Hepatocyte (in vitro differentiated cells): ENCODE measurements around the gene KIRREL3. TPM values are rescaled to one million over a fixed set of nuclear protein-coding genes. Genes with fewer than 3 reads are reported as not detected.

Source experiments
- DNase-seq: peaks from one replicate; pipeline ENCODE4 v3.0.0-alpha.2; 2016; ENCODE audit warnings: low spot score
- H2AFZ ChIP-seq: fragments of 200-600 bp; sonication (generic); 2 replicates; pipeline ENCODE4 v1.6.0; 2016; ENCODE audit warnings: antibody characterized with exemption, mild to moderate bottlenecking
- H3K27ac ChIP-seq: fragments of 200-600 bp; sonication (generic); 2 replicates; pipeline ENCODE4 v1.5.1; 2016; ENCODE audit warnings: mild to moderate bottlenecking
- H3K27me3 ChIP-seq: fragments of 200-600 bp; sonication (generic); 2 replicates; pipeline ENCODE4 v1.6.1; 2016
- H3K36me3 ChIP-seq: fragments of 200-600 bp; sonication (generic); replicated peaks from 2 replicates; pipeline ENCODE4 v1.5.1; 2016; ENCODE audit warnings: low read depth; ENCODE audit not compliant: insufficient read depth
- H3K4me1 ChIP-seq: fragments of 200-600 bp; sonication (generic); 2 replicates; pipeline ENCODE4 v1.5.1; 2016; ENCODE audit warnings: mild to moderate bottlenecking, moderate library complexity; ENCODE audit not compliant: insufficient read depth
- H3K4me2 ChIP-seq: fragments of 200-600 bp; sonication (generic); 2 replicates; pipeline ENCODE4 v1.6.0; 2016
- H3K4me3 ChIP-seq: fragments of 200-600 bp; sonication (generic); 2 replicates; pipeline ENCODE4 v1.5.1; 2016; ENCODE audit warnings: mild to moderate bottlenecking
- H3K79me2 ChIP-seq: fragments of 200-600 bp; sonication (generic); 2 replicates; pipeline ENCODE4 v1.6.0; 2017; ENCODE audit warnings: mild to moderate bottlenecking
- H3K9me2 ChIP-seq: fragments of 200-600 bp; sonication (generic); replicated peaks from 2 replicates; pipeline ENCODE4 v1.6.0; 2017; ENCODE audit warnings: mild to moderate bottlenecking; ENCODE audit not compliant: insufficient read depth
- H3K9me3 ChIP-seq: fragments of 200-600 bp; sonication (generic); 2 replicates; pipeline ENCODE4 v1.5.1; 2016; ENCODE audit warnings: low read depth, mild to moderate bottlenecking
- H4K20me1 ChIP-seq: fragments of 200-600 bp; sonication (generic); 2 replicates; pipeline ENCODE4 v1.6.0; 2016; ENCODE audit warnings: mild to moderate bottlenecking; ENCODE audit not compliant: insufficient read depth, poor library complexity, severe bottlenecking
- EZH2 ChIP-seq: fragments of 200-600 bp; sonication (generic); IDR thresholded peaks from 2 replicates; pipeline ENCODE4 v1.6.1; 2016; ENCODE audit warnings: antibody characterized with exemption, mild to moderate bottlenecking, borderline replicate concordance
- EZH2phosphoT487 ChIP-seq: fragments of 200-600 bp; sonication (generic); IDR thresholded peaks from one replicate; pipeline ENCODE4 v1.6.1; 2018; ENCODE audit warnings: antibody characterized with exemption, mild to moderate bottlenecking, low read depth, moderate library complexity; ENCODE audit not compliant: unreplicated experiment, severe bottlenecking
- WGBS: methylation state at CpG from one replicate; pipeline ENCODE4 v1.1.6; 2016; ENCODE audit warnings: low lambda C conversion rate; ENCODE audit errors: missing lambda C conversion rate; 5-methylcytosine and 5-hydroxymethylcytosine counted together
- polyA plus RNA-seq: library from polyadenylated mRNA; unstranded; fragments of >200 nt; fragmentation: Nextera tagmentation; extraction: Ambion mirVana; gene quantifications from 2 replicates; pipeline ENCODE4 v1.2.1, GENCODE V29; 2016
- total RNA-seq: library from RNA; depleted of rRNA; stranded (reverse); fragments of >200 nt; gene quantifications from 2 replicates; pipeline ENCODE4 v1.2.3, GENCODE V29; 2014
- TF ChIP-seq, protein P1 (sequence below): fragments of 200-600 bp; sonication (generic); IDR thresholded peaks from 2 replicates; pipeline ENCODE4 v1.5.1; 2016; ENCODE audit warnings: antibody characterized with exemption, mild to moderate bottlenecking; ENCODE audit not compliant: poor library complexity

KIRREL3 gene
- total and polyA plus RNA-seq, 2 experiments from 2014 or later, result 0.33 to 0.86 TPM

- Histone ChIP-seq H2AFZ (no peak overlapping the region), H4K20me1 (no peaks in the 10 kb centered on the region), H3K4me2 (no peak overlapping the region), H3K4me1 (no peaks in the 10 kb centered on the region), H3K9me2 (no peaks in the 10 kb centered on the region), H3K27ac (no peak overlapping the region), H3K4me3 (no peak overlapping the region), H3K9me3 (no peaks in the 10 kb centered on the region), H3K79me2 (no peaks in the 10 kb centered on the region), H3K27me3 (peaks cover 4% of the 10 kb centered on the region), H3K36me3 (no peaks in the 10 kb centered on the region)
- DNase-seq, result no peak
- WGBS, result 90% methylated on average over 2 of the region's 2 CpGs
- TF ChIP-seq EZH2phosphoT487 (no peak), EZH2 (no peak)
- TF ChIP-seq, protein P1, sequence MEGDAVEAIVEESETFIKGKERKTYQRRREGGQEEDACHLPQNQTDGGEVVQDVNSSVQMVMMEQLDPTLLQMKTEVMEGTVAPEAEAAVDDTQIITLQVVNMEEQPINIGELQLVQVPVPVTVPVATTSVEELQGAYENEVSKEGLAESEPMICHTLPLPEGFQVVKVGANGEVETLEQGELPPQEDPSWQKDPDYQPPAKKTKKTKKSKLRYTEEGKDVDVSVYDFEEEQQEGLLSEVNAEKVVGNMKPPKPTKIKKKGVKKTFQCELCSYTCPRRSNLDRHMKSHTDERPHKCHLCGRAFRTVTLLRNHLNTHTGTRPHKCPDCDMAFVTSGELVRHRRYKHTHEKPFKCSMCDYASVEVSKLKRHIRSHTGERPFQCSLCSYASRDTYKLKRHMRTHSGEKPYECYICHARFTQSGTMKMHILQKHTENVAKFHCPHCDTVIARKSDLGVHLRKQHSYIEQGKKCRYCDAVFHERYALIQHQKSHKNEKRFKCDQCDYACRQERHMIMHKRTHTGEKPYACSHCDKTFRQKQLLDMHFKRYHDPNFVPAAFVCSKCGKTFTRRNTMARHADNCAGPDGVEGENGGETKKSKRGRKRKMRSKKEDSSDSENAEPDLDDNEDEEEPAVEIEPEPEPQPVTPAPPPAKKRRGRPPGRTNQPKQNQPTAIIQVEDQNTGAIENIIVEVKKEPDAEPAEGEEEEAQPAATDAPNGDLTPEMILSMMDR, result no peak
Observed at GRCh38 chr11:126853732-126854131, 146.8 kb downstream of the KIRREL3 start.

GRCh38 chr11:126844789-126845188 is 155.8 kb downstream of the KIRREL3 start:
- no peak overlapping the region for H3K4me2 ChIP-seq
- 85% methylated on average over 2 of the region's 2 CpGs for WGBS
- no peak for TF ChIP-seq EZH2phosphoT487
- TF ChIP-seq EZH2, result no peak
- TF ChIP-seq, protein P1, result no peak
- no peaks in the 10 kb centered on the region for H3K4me1 ChIP-seq
- no peaks in the 10 kb centered on the region for H4K20me1 ChIP-seq
- H3K27ac ChIP-seq, result no peak overlapping the region
- H3K4me3 ChIP-seq, result no peak overlapping the region
- no peaks in the 10 kb centered on the region for H3K27me3 ChIP-seq
- no peaks in the 10 kb centered on the region for H3K36me3 ChIP-seq
- no peaks in the 10 kb centered on the region for H3K9me3 ChIP-seq
- H2AFZ ChIP-seq, result no peak overlapping the region
- DNase-seq, result no peak
- H3K79me2 ChIP-seq, result no peaks in the 10 kb centered on the region
- H3K9me2 ChIP-seq, result no peaks in the 10 kb centered on the region

- H3K4me2 ChIP-seq, result no peak overlapping the region
- WGBS, result 80% methylated on average over 5 of the region's 5 CpGs
- no peaks in the 10 kb centered on the region for H3K4me1 ChIP-seq
- no peaks in the 10 kb centered on the region for H3K9me2 ChIP-seq
- no peaks in the 10 kb centered on the region for H3K36me3 ChIP-seq
- H3K4me3 ChIP-seq, result no peak overlapping the region
- H3K27ac ChIP-seq, result no peak overlapping the region
- no peaks in the 10 kb centered on the region for H3K79me2 ChIP-seq
- H3K27me3 ChIP-seq, result no peaks in the 10 kb centered on the region
- no peak overlapping the region for H2AFZ ChIP-seq
- TF ChIP-seq, protein P1, result no peak
- TF ChIP-seq EZH2 (no peak), EZH2phosphoT487 (no peak)
- H3K9me3 ChIP-seq, result no peaks in the 10 kb centered on the region
- no peak for DNase-seq
- H4K20me1 ChIP-seq, result no peaks in the 10 kb centered on the region
Observed at GRCh38 chr11:126843096-126843495, 157.5 kb downstream of the KIRREL3 start.

DNA sequence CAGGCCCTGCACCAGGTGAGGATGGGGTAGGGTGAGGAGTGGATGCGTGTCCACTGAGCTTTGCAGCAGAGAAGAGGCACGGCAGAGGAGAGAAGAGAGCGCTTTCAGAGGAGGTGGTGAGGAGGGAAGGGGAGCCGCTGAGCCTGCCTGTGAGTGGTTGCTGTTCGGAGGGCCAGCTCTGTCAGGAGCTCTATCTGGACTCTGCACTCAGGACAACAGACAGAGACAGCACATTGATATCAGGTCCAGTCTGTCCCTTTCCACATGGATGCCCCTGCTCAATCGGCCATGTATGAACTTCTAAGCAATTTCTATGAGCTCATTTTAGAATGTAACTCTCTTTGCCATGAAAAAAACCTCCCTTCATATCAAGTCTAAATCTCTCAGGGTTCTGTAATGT is 158.6 kb downstream of the KIRREL3 start:
- H3K4me2 ChIP-seq, result no peak overlapping the region
- H3K9me3 ChIP-seq, result no peaks in the 10 kb centered on the region
- WGBS, result 75% methylated on average over 6 of the region's 6 CpGs
- no peaks in the 10 kb centered on the region for H3K4me1 ChIP-seq
- H3K4me3 ChIP-seq, result no peak overlapping the region
- no peak overlapping the region for H2AFZ ChIP-seq
- no peaks in the 10 kb centered on the region for H3K36me3 ChIP-seq
- H3K27me3 ChIP-seq, result no peaks in the 10 kb centered on the region
- H3K27ac ChIP-seq, result no peak overlapping the region
- no peaks in the 10 kb centered on the region for H4K20me1 ChIP-seq
- H3K9me2 ChIP-seq, result no peaks in the 10 kb centered on the region
- no peak for DNase-seq
- no peaks in the 10 kb centered on the region for H3K79me2 ChIP-seq
- TF ChIP-seq EZH2phosphoT487 (no peak), EZH2 (no peak)
- TF ChIP-seq, protein P1, result no peak
